Neural progenitor cell (in vitro differentiated cells): ENCODE data around the gene NUP93. TPM values are rescaled to one million over a fixed set of nuclear protein-coding genes. Genes with fewer than 3 reads are reported as not detected.
A peak's percentile ranks its signal among the peaks of the same experiment; 100 is the strongest.

Experiments
- DNase-seq: peaks from one replicate; pipeline ENCODE4 v3.0.0-alpha.2; 2016; ENCODE audit warnings: low spot score
- H2AFZ ChIP-seq: fragments of 200-600 bp; sonication (generic); replicated peaks from 2 replicates; pipeline ENCODE4 v1.6.1; 2016; ENCODE audit warnings: antibody characterized with exemption
- H3F3A ChIP-seq: fragments of 200-600 bp; sonication (generic); 2 replicates; pipeline ENCODE4 v1.6.1; 2016; ENCODE audit warnings: antibody characterized with exemption, low read depth
- H3K27ac ChIP-seq: fragments of 200-600 bp; sonication (generic); 2 replicates; pipeline ENCODE4 v1.5.1; 2016; ENCODE audit warnings: mild to moderate bottlenecking
- H3K27me3 ChIP-seq: fragments of 200-600 bp; sonication (generic); 2 replicates; pipeline ENCODE4 v1.6.1; 2016; ENCODE audit warnings: mild to moderate bottlenecking, moderate library complexity
- H3K36me3 ChIP-seq: fragments of 200-600 bp; sonication (generic); 2 replicates; pipeline ENCODE4 v1.5.1; 2016
- H3K4me1 ChIP-seq: fragments of 200-600 bp; sonication (generic); 2 replicates; pipeline ENCODE4 v1.6.1; 2016; ENCODE audit warnings: mixed run types
- H3K4me2 ChIP-seq: fragments of 200-600 bp; sonication (generic); 2 replicates; pipeline ENCODE4 v1.6.1; 2016
- H3K4me3 ChIP-seq: fragments of 200-600 bp; sonication (generic); 2 replicates; pipeline ENCODE4 v1.5.1; 2016
- H3K79me2 ChIP-seq: fragments of 200-600 bp; sonication (generic); 2 replicates; pipeline ENCODE4 v1.6.1; 2016; ENCODE audit warnings: low read depth
- H3K9ac ChIP-seq: fragments of 200-600 bp; sonication (generic); 2 replicates; pipeline ENCODE4 v1.6.1; 2016
- H3K9me3 ChIP-seq: fragments of 200-600 bp; sonication (generic); 2 replicates; pipeline ENCODE4 v1.5.1; 2016; ENCODE audit warnings: low read depth
- H4K20me1 ChIP-seq: fragments of 200-600 bp; sonication (generic); 2 replicates; pipeline ENCODE4 v1.6.1; 2016; ENCODE audit warnings: low read depth
- H3K27ac Mint-ChIP-seq: 3 replicates; pipeline ENCODE4 v1.8.0; 2021; ENCODE audit warnings: mixed read lengths
- H3K27me3 Mint-ChIP-seq: 2 replicates; pipeline ENCODE4 v1.8.0; 2022; ENCODE audit warnings: low read depth, mild to moderate bottlenecking, inconsistent platforms, moderate library complexity, mixed read lengths; ENCODE audit not compliant: insufficient read depth
- H3K36me3 Mint-ChIP-seq: 3 replicates; pipeline ENCODE4 v1.8.0; 2021; ENCODE audit warnings: mixed read lengths
- H3K4me1 Mint-ChIP-seq: 3 replicates; pipeline ENCODE4 v1.8.0; 2021; ENCODE audit warnings: mixed read lengths
- H3K4me3 Mint-ChIP-seq: 3 replicates; pipeline ENCODE4 v1.8.0; 2021; ENCODE audit warnings: mild to moderate bottlenecking, moderate library complexity, mixed read lengths
- H3K9me3 Mint-ChIP-seq: 3 replicates; pipeline ENCODE4 v1.8.0; 2020; ENCODE audit warnings: mixed read lengths
- EZH2 ChIP-seq: fragments of 200-600 bp; sonication (generic); IDR thresholded peaks from 2 replicates; pipeline ENCODE4 v1.6.1; 2017; ENCODE audit warnings: antibody characterized with exemption, mild to moderate bottlenecking, moderate library complexity
- EZH2phosphoT487 ChIP-seq: fragments of 200-600 bp; sonication (generic); IDR thresholded peaks from 2 replicates; pipeline ENCODE4 v1.6.1; 2017; ENCODE audit warnings: antibody characterized with exemption
- total RNA-seq: library from RNA; depleted of rRNA; stranded (reverse); fragments of >200 nt; gene quantifications from 2 replicates; pipeline ENCODE4 v1.2.3, GENCODE V29; 2015; ENCODE audit warnings: low replicate concordance
- TF ChIP-seq, protein P1 (sequence below): fragments of 200-600 bp; sonication (generic); IDR thresholded peaks from 2 replicates; pipeline ENCODE4 v1.5.1; 2017; ENCODE audit warnings: antibody characterized with exemption, mild to moderate bottlenecking

Gene NUP93
- total RNA-seq, 1 donor from 2014 or later, result 116 TPM

DNA sequence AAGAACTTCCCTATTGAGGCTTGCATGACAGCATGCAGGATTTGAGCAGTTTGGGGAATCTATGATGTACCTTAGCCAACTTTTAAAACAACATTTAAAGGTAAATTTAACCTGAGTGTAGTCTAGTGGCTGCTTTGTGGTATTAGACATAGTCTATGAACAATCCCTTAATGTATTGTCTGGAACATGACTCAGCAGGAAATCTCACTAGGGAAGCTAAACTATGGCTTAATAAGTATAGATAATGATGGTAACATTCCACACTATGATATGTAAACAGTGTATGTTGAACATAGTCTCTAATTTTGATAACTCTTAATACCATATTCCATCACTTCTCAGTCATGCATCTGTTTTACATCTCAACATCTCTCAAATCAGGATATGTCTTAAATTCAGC lies 83.0 kb downstream of the NUP93 start:
- Histone ChIP-seq H3K4me2 (no peak overlapping the region), H3K27ac (no peak overlapping the region)

DNA sequence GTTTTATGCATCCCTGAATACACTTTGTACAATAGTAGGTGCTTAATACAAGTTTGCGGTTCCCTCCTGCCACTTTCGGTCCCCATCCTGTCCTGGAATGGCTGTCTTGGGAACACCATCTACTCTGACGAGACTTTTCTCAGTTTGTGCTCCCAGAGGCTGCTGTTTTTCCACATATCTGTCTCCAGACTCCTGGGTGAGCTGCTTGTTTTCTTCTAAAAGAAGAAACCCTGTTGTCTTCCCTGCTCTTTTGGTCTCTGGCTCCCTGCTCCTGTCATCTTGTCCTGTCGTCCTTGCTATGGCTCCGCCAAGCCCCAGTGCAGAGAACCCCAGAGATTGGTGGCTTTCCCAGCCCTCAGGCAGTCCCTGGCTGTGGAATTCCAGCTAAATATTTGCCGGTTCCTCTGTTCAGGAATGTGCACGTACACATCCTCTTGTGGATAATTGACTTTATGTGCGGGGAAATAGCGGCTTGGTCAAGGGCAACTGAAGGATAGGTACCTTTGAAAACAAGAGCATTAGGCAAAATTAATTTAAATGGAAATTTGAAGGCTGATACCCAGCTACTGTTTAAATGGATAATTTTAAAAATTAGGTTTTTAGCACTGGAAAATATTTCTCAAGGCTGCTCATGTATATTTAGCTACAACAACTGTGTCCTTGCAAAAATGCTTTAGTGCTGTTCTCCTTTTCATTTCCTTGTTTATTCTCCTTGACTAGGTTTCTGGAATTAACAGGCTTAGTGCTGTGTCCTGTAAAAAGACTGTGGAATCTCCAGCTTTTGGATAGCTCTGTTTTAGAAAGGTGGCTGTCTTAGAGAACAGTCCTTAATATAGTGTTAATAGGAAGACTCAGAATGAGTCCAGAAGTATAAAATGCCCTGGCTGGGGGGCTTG lies 84.9 kb downstream of the NUP93 start:
- peaks cover 7% of the 10 kb centered on the region for H4K20me1 ChIP-seq
- peaks cover 15% of the 10 kb centered on the region for H3K4me1 ChIP-seq
- no peaks in the 10 kb centered on the region for H3K27me3 ChIP-seq
- H3F3A ChIP-seq, result peaks cover 4% of the 10 kb centered on the region
- no peak overlapping the region for H2AFZ ChIP-seq
- peak; percentile 44 for DNase-seq
- Mint-ChIP-seq H3K4me1 (peaks cover 15% of the 10 kb centered on the region), H3K9me3 (no peaks in the 10 kb centered on the region), H3K4me3 (no peak overlapping the region), H3K27me3 (no peaks in the 10 kb centered on the region), H3K27ac (peak overlapping the region; percentile 90), H3K36me3 (peaks cover 3% of the 10 kb centered on the region)
- no peak overlapping the region for H3K4me3 ChIP-seq
- TF ChIP-seq EZH2 (no peak), EZH2phosphoT487 (no peak)
- TF ChIP-seq, protein P1, sequence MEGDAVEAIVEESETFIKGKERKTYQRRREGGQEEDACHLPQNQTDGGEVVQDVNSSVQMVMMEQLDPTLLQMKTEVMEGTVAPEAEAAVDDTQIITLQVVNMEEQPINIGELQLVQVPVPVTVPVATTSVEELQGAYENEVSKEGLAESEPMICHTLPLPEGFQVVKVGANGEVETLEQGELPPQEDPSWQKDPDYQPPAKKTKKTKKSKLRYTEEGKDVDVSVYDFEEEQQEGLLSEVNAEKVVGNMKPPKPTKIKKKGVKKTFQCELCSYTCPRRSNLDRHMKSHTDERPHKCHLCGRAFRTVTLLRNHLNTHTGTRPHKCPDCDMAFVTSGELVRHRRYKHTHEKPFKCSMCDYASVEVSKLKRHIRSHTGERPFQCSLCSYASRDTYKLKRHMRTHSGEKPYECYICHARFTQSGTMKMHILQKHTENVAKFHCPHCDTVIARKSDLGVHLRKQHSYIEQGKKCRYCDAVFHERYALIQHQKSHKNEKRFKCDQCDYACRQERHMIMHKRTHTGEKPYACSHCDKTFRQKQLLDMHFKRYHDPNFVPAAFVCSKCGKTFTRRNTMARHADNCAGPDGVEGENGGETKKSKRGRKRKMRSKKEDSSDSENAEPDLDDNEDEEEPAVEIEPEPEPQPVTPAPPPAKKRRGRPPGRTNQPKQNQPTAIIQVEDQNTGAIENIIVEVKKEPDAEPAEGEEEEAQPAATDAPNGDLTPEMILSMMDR, result no peak
- no peaks in the 10 kb centered on the region for H3K9me3 ChIP-seq
- peak overlapping the region; percentile 15 for H3K4me2 ChIP-seq
- H3K9ac ChIP-seq, result no peak overlapping the region
- peaks cover 5% of the 10 kb centered on the region for H3K79me2 ChIP-seq
- no peaks in the 10 kb centered on the region for H3K36me3 ChIP-seq
- peak overlapping the region; percentile 31 for H3K27ac ChIP-seq

More for the DNA sequence above, 83.0 kb downstream of the NUP93 start:
- TF ChIP-seq EZH2phosphoT487 (no peak), EZH2 (no peak)
- TF ChIP-seq, protein P1, result no peak
- no peaks in the 10 kb centered on the region for H3K9me3 Mint-ChIP-seq
- Histone ChIP-seq H3K9ac (no peak overlapping the region), H3K79me2 (peaks cover 5% of the 10 kb centered on the region), H3K27me3 (no peaks in the 10 kb centered on the region), H3K4me3 (no peak overlapping the region), H3F3A (peaks cover 11% of the 10 kb centered on the region), H2AFZ (no peak overlapping the region), H3K9me3 (no peaks in the 10 kb centered on the region), H4K20me1 (peaks cover 13% of the 10 kb centered on the region), H3K4me1 (peaks cover 20% of the 10 kb centered on the region), H3K36me3 (no peaks in the 10 kb centered on the region)
- H3K4me3 Mint-ChIP-seq, result no peak overlapping the region
- peaks cover 3% of the 10 kb centered on the region for H3K36me3 Mint-ChIP-seq
- no peaks in the 10 kb centered on the region for H3K27me3 Mint-ChIP-seq
- H3K4me1 Mint-ChIP-seq, result peaks cover 15% of the 10 kb centered on the region
- H3K27ac Mint-ChIP-seq, result no peak overlapping the region
- no peak for DNase-seq

DNA sequence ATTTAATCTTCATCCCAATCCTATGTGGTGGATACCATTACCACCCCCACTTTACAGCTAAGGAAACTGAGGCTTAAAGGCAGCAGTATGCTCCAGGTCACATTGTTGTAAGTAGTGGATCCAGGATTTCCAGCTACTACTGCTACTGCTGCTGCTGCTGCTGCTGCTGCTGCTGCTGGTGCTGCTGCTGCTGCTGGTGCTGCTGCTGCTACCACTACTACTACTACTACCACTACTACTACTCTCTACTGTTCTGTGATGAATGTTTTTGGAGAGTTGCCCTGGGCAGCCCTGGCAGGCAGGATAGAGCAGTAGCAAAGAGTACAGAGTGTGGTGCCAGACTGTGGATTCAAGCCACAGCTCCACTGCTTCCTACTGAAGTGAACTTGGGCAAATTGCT lies 85.8 kb downstream of the NUP93 start:
- no peak for DNase-seq
- no peak overlapping the region for H3K4me3 Mint-ChIP-seq
- no peak overlapping the region for H3K4me3 ChIP-seq
- no peaks in the 10 kb centered on the region for H3K36me3 ChIP-seq
- H3K79me2 ChIP-seq, result peaks cover 5% of the 10 kb centered on the region
- no peaks in the 10 kb centered on the region for H3K9me3 Mint-ChIP-seq
- no peaks in the 10 kb centered on the region for H3K27me3 Mint-ChIP-seq
- peaks cover 15% of the 10 kb centered on the region for H3K4me1 Mint-ChIP-seq
- peaks cover 15% of the 10 kb centered on the region for H3K4me1 ChIP-seq
- H2AFZ ChIP-seq, result no peak overlapping the region
- peaks cover 4% of the 10 kb centered on the region for H3F3A ChIP-seq
- H3K4me2 ChIP-seq, result peak overlapping the region; percentile 15
- no peaks in the 10 kb centered on the region for H3K36me3 Mint-ChIP-seq
- TF ChIP-seq EZH2, result no peak
- TF ChIP-seq, protein P1, result no peak
- H3K27me3 ChIP-seq, result no peaks in the 10 kb centered on the region
- no peaks in the 10 kb centered on the region for H3K9me3 ChIP-seq
- H4K20me1 ChIP-seq, result peaks cover 7% of the 10 kb centered on the region
- H3K9ac ChIP-seq, result no peak overlapping the region
- no peak overlapping the region for H3K27ac Mint-ChIP-seq
- peak overlapping the region; percentile 31 for H3K27ac ChIP-seq
